HCT116 (cell line): Measurements from ENCODE around the gene NDOR1. TPM values are rescaled to one million over a fixed set of nuclear protein-coding genes. Genes with fewer than 3 reads are reported as not detected.
A peak's percentile ranks its signal among the peaks of the same experiment; 100 is the strongest.

Source experiments
- ATAC-seq: fragments of 200-7000 bp; cut with Tn5 transposase; 2 replicates; pipeline ENCODE4 v1.9.1; 2020; ENCODE audit warnings: mild to moderate bottlenecking, moderate library complexity
- BruUV-seq: library from RNA; stranded (reverse); fragments of 400-500 nt; replicated peaks from 2 replicates; lab custom pipeline; 2021; lab: Mats Ljungman, UMichigan
- CTCF ChIA-PET: fragments of 300-600 bp; sonication (Branson Sonifier 250); formaldehyde crosslinking; loops from one replicate; lab custom pipeline; 2021; ENCODE audit warnings: antibody characterized with exemption; lab: Charles Lee
- POLR2A ChIA-PET: fragments of 300-600, 350-600 bp; sonication (Branson Sonifier 250); formaldehyde crosslinking; loops from one replicate; lab custom pipeline; 2021; ENCODE audit warnings: antibody characterized with exemption; lab: Charles Lee
- RAD21 ChIA-PET, 2 experiments: fragments of 300-600 bp; sonication (Branson Sonifier 250); formaldehyde crosslinking; loops; one replicate each; lab custom pipeline; 2023; ENCODE audit warnings: low total read pairs in 2 of 2; ENCODE audit not compliant: uncharacterized antibody in 2 of 2, unreplicated experiment in 2 of 2, low non-redundant PET in 1 of 2; lab: Charles Lee
- DNase-seq: peaks from one replicate; pipeline ENCODE4 v3.0.0-alpha.2; 2010; ENCODE audit warnings: low read depth, low spot score
- H2AFZ ChIP-seq: fragments of 200-600 bp; shearing (Covaris generic), sonication (generic); 2 replicates; pipeline ENCODE4 v1.6.1; 2017; ENCODE audit warnings: low read depth, mixed run types, mixed read lengths, antibody characterized with exemption, low read length; ENCODE audit not compliant: poor library complexity, severe bottlenecking
- H3K27ac ChIP-seq: 2 replicates; pipeline ENCODE4 v1.5.1; 2012; ENCODE audit warnings: low read depth, low read length
- H3K27me3 ChIP-seq: fragments of 200-600 bp; sonication (generic); 2 replicates; pipeline ENCODE4 v1.6.1; 2016; ENCODE audit warnings: mixed run types, low read length, mixed read lengths; ENCODE audit not compliant: insufficient read depth
- H3K36me3 ChIP-seq, 2 experiments: fragments of 200-500 bp in 1 of 2; fragments of 200-600 bp in 1 of 2; sonication (Bioruptor generic) in 1 of 2; sonication (generic) in 1 of 2; 2 replicates each; pipeline versions ENCODE4 v1.5.1 to v1.6.1; 2014 to 2016; ENCODE audit warnings: low read length in 2 of 2, inconsistent platforms in 1 of 2, mixed read lengths in 1 of 2, mixed run types in 1 of 2; ENCODE audit not compliant: insufficient read depth in 2 of 2, control insufficient read depth in 1 of 2
- H3K4me1 ChIP-seq, 2 experiments: fragments of 200-600 bp in 1 of 2; sonication (generic) in 1 of 2; 2 replicates each; pipeline versions ENCODE4 v1.5.1 to v1.6.1; 2012 to 2017; ENCODE audit warnings: low read length in 2 of 2, inconsistent platforms in 1 of 2, mild to moderate bottlenecking in 1 of 2, mixed read lengths in 1 of 2, mixed run types in 1 of 2, moderate library complexity in 1 of 2; ENCODE audit not compliant: insufficient read depth in 2 of 2, control insufficient read depth in 1 of 2
- H3K4me2 ChIP-seq: fragments of 200-600 bp; sonication (generic); 2 replicates; pipeline ENCODE4 v1.6.1; 2017; ENCODE audit warnings: mixed run types, low read length, mixed read lengths
- H3K4me3 ChIP-seq, 2 experiments: fragments of 200-600 bp in 1 of 2; sonication (generic) in 1 of 2; replicated peaks in 1 of 2; 2 replicates each; pipeline ENCODE4 v1.5.1; 2011 to 2016; ENCODE audit warnings: low read length in 2 of 2, control low read depth in 1 of 2, low read depth in 1 of 2, mild to moderate bottlenecking in 1 of 2, mixed read lengths in 1 of 2, mixed run types in 1 of 2
- H3K79me2 ChIP-seq: fragments of 200-600 bp; sonication (generic); 2 replicates; pipeline ENCODE4 v1.6.1; 2017; ENCODE audit warnings: mild to moderate bottlenecking, mixed run types, low read length, moderate library complexity, mixed read lengths; ENCODE audit not compliant: insufficient read depth
- H3K9ac ChIP-seq: fragments of 200-600 bp; sonication (generic); 2 replicates; pipeline ENCODE4 v1.6.1; 2016; ENCODE audit warnings: low read length, mixed read lengths
- H3K9me2 ChIP-seq: fragments of 200-600 bp; sonication (generic), shearing (Covaris generic); 2 replicates; pipeline ENCODE4 v1.6.1; 2017; ENCODE audit warnings: mixed run types, mild to moderate bottlenecking, moderate library complexity; ENCODE audit not compliant: insufficient read depth
- H3K9me3 ChIP-seq, 2 experiments: fragments of 200-500 bp in 1 of 2; fragments of 200-600 bp in 1 of 2; sonication (Bioruptor generic) in 1 of 2; sonication (generic) in 1 of 2; 2 replicates each; pipeline ENCODE4 v1.6.1; 2014 to 2017; ENCODE audit warnings: low read length in 2 of 2, mixed read lengths in 2 of 2, inconsistent platforms in 1 of 2, low read depth in 1 of 2, mild to moderate bottlenecking in 1 of 2, mixed run types in 1 of 2, moderate library complexity in 1 of 2; ENCODE audit not compliant: control insufficient read depth in 1 of 2, insufficient read depth in 1 of 2
- H4K20me1 ChIP-seq: fragments of 200-600 bp; sonication (generic), shearing (Covaris generic); 2 replicates; pipeline ENCODE4 v1.6.1; 2017; ENCODE audit warnings: mixed run types, mild to moderate bottlenecking, moderate library complexity; ENCODE audit not compliant: insufficient read depth
- FOSL1 ChIP-seq: IDR thresholded peaks from 2 replicates; pipeline ENCODE4 v1.6.1; 2012; ENCODE audit warnings: low read depth
- POLR2A ChIP-seq: IDR thresholded peaks from 2 replicates; pipeline ENCODE4 v1.7.0; 2011; ENCODE audit warnings: borderline replicate concordance; ENCODE audit not compliant: insufficient read depth, insufficient read length; ENCODE audit errors: extremely low read depth
- POLR2AphosphoS5 ChIP-seq: IDR thresholded peaks from 2 replicates; pipeline ENCODE4 v1.6.1; 2011; ENCODE audit warnings: mild to moderate bottlenecking, low read depth, low read length, moderate library complexity
- RAD21 ChIP-seq: IDR thresholded peaks from 2 replicates; pipeline ENCODE4 v1.6.1; 2012; ENCODE audit warnings: low read depth, mild to moderate bottlenecking
- ZFX ChIP-seq: fragments of 450-650 bp; IDR thresholded peaks from 2 replicates; pipeline ENCODE4 v1.6.1; 2017
- intact Hi-C: fragments of 100-400 bp; cut with micrococcal nuclease; formaldehyde crosslinking; loops from 2 replicates; pipeline ENCODE4 v1.10.0; 2022
- total RNA-seq: library from RNA; stranded (reverse); gene quantifications from one replicate; pipeline ENCODE4 v1.2.1, GENCODE V29; 2021; ENCODE audit not compliant: unreplicated experiment
- TF ChIP-seq, protein P1 (sequence below): IDR thresholded peaks from 2 replicates; pipeline ENCODE4 v1.6.1; 2012
- TF ChIP-seq, protein P2 (sequence below), 3 experiments: fragments of 200-600 bp in 1 of 3; sonication (generic) in 1 of 3; IDR thresholded peaks in 2 of 3; conservative IDR thresholded peaks in 1 of 3; 2 replicates each; pipeline ENCODE4 v1.5.1; 2012 to 2017; ENCODE audit warnings: low read depth in 2 of 3, low read length in 2 of 3, antibody characterized with exemption in 1 of 3, borderline replicate concordance in 1 of 3, control low read depth in 1 of 3, mild to moderate bottlenecking in 1 of 3, mixed read lengths in 1 of 3, mixed run types in 1 of 3, moderate library complexity in 1 of 3; ENCODE audit not compliant: insufficient read depth in 1 of 3

Gene NDOR1
- total RNA-seq, 1 experiment from 2014 or later = 28.4 TPM

DNA sequence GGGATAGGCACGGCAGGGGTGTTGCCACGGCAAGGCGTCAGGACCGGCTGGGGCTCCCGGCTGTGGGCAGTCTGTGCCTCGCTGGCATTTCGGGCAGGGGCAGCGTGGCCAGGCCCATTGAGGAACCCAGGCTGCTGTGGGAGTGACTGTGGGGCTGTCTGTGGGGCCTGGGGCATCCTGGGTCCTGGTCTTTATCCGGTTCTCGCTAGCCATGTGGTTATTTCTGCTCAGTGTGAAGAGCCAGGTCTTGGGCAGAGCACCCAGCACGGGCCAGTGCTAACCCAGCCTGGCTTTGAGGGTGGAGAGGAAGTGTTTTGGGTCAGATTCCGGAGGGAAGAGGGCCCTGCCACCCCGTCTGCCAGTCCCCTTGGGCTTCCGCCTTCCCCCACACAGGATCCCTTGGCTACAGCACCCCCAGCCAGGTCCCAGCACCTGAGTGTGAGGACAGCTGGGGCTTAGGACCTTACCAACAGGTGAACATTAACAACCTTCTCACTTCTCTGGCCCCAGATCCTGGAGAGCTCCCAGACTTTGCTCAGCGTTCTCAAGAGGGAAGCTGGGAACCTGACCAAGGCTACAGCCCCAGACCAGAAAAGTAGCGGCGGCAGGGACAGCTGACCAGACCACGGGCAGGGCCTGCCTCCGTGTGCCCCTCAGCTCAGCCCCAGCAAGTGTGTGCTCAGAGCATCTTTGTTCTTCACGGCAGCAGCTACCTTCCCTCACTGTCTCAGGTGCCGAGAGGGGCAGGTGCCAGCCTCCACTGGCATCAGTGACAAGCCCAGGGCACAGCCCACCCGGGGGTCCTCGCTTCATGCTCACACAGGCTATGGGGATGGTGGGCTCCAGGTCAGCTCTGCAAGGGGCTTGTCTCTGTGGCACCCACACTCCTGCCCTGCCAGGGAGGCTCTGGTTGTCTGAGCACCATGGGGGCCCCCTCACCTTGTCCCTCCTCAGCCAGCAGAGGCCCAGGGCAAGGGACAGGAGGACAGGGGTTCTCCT is 15.9 kb upstream of the NDOR1 start:
- TSS peak; percentile 88 for BruUV-seq
- intact Hi-C loops = loop anchor here (5.0 kb wide), 1 partner anchor 38 kb away; the partner anchor contains the start of genes CYSRT1 and RNF224
- peak overlapping the region; percentile 98 to 100 for H3K4me3 ChIP-seq
- peaks cover 0 to 23% of the 10 kb centered on the region in 2 experiments; a peak in 1 of 4 replicates for H3K36me3 ChIP-seq
- peak overlapping the region; percentile 99 for H3K27ac ChIP-seq
- no peaks in the 10 kb centered on the region for H4K20me1 ChIP-seq
- H3K9ac ChIP-seq = peak overlapping the region; percentile 94
- H3K27me3 ChIP-seq = no peaks in the 10 kb centered on the region
- POLR2A ChIA-PET = interaction anchor here (0.8 to 3.5 kb wide), 14 partner anchors 9 to 60 kb away, joined by 3 to 20 read pairs (median 5); partner anchors contain the start of genes NDOR1, RNF224, TMEM203 and TPRN
- DNase-seq (no peak), ATAC-seq (no peak)
- TF ChIP-seq FOSL1 (no peak), POLR2A (no peak), RAD21 (no peak)
- TF ChIP-seq, protein P1, sequence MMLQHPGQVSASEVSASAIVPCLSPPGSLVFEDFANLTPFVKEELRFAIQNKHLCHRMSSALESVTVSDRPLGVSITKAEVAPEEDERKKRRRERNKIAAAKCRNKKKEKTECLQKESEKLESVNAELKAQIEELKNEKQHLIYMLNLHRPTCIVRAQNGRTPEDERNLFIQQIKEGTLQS = no peak
- peak overlapping the region; percentile 98 for H3K4me2 ChIP-seq
- no peaks in the 10 kb centered on the region for H3K9me2 ChIP-seq
- RAD21 ChIA-PET = interaction anchor here (0.7 to 1.6 kb wide), 7 partner anchors 11 to 47 kb away, joined by 3 to 9 read pairs (median 3); partner anchors contain the start of genes RNF224 (in 2 of the 2) and TPRN (in 1 of the 2)
- peaks cover 60% of the 10 kb centered on the region for H3K79me2 ChIP-seq
- no peaks in the 10 kb centered on the region for H3K9me3 ChIP-seq
- CTCF ChIA-PET = interaction anchor here (0.8 to 1.7 kb wide), 11 partner anchors 11 to 103 kb away, joined by 3 to 17 read pairs (median 4); partner anchors contain the start of genes MAN1B1, NELFB, RNF224 and TPRN
- peaks cover 17 to 37% of the 10 kb centered on the region in 2 experiments for H3K4me1 ChIP-seq
- no peak overlapping the region for H2AFZ ChIP-seq

GRCh38 chr9:137190315-137190856 is 15.1 kb upstream of the NDOR1 start:
- no peaks in the 10 kb centered on the region for H4K20me1 ChIP-seq
- ATAC-seq (no peak), DNase-seq (no peak)
- ChIA-PET RAD21 (interaction anchor here in 1 of 2 experiments (0.6 kb wide), 1 partner anchor 33 kb away, joined by 5 read pairs; no protein-coding TSS in a partner anchor), POLR2A (interaction anchor here (0.7 to 3.5 kb wide), 2 partner anchors 8 to 64 kb away, joined by 3 to 20 read pairs; no protein-coding TSS in a partner anchor), CTCF (interaction anchor here (0.7 to 1.3 kb wide), 3 partner anchors 70 to 155 kb away, joined by 3 to 4 read pairs (median 3); partner anchors contain the start of gene MAN1B1)
- H2AFZ ChIP-seq = no peak overlapping the region
- peaks cover 25 to 45% of the 10 kb centered on the region in 2 experiments for H3K4me1 ChIP-seq
- TF ChIP-seq ZFX = no peak
- TF ChIP-seq, protein P2, sequence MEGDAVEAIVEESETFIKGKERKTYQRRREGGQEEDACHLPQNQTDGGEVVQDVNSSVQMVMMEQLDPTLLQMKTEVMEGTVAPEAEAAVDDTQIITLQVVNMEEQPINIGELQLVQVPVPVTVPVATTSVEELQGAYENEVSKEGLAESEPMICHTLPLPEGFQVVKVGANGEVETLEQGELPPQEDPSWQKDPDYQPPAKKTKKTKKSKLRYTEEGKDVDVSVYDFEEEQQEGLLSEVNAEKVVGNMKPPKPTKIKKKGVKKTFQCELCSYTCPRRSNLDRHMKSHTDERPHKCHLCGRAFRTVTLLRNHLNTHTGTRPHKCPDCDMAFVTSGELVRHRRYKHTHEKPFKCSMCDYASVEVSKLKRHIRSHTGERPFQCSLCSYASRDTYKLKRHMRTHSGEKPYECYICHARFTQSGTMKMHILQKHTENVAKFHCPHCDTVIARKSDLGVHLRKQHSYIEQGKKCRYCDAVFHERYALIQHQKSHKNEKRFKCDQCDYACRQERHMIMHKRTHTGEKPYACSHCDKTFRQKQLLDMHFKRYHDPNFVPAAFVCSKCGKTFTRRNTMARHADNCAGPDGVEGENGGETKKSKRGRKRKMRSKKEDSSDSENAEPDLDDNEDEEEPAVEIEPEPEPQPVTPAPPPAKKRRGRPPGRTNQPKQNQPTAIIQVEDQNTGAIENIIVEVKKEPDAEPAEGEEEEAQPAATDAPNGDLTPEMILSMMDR (IDR thresholded peaks at IDR 0.05 in 2 of 3, conservative IDR thresholded peaks at IDR 0.05 in 1 of 3; ENCODE audit: borderline replicate concordance in 1 of 3, insufficient read depth in 1 of 3, low read depth in 2 of 3, low read length in 2 of 3) = peak in 2 of 3 experiments; percentile 30 to 40; a peak in 3 of 6 replicates
- TF ChIP-seq POLR2AphosphoS5 = 0 out of 2 replicates have a peak, but pooled peaks have one; percentile 22
- H3K9me2 ChIP-seq = no peaks in the 10 kb centered on the region
- peak overlapping the region in 1 of 2 experiments; percentile 100; a peak in 2 of 4 replicates for H3K4me3 ChIP-seq
- no TSS peak for BruUV-seq
- peaks cover 57% of the 10 kb centered on the region for H3K79me2 ChIP-seq
- H3K36me3 ChIP-seq = peaks cover 0 to 23% of the 10 kb centered on the region in 2 experiments; a peak in 1 of 4 replicates
- H3K4me2 ChIP-seq = peak overlapping the region; percentile 98
- intact Hi-C loops = no loop called here
- no peaks in the 10 kb centered on the region for H3K27me3 ChIP-seq
- peak overlapping the region; percentile 99; the same call in 1 of the 2 replicates for H3K27ac ChIP-seq
- H3K9ac ChIP-seq = peak overlapping the region; percentile 94
- H3K9me3 ChIP-seq = no peaks in the 10 kb centered on the region
